GM06990 (cell line): ENCODE data around the gene SPRED1.

Source experiments
- DNase-seq: peaks from one replicate; pipeline ENCODE4 v3.0.0-alpha.2; 2011; ENCODE audit not compliant: insufficient read length; ENCODE audit errors: extremely low read depth
- H3K27me3 ChIP-seq: replicated peaks from 2 replicates; pipeline ENCODE4 v1.6.0; 2011; ENCODE audit warnings: low read length; ENCODE audit not compliant: control insufficient read depth, insufficient read depth
- H3K36me3 ChIP-seq: 2 replicates; pipeline ENCODE4 v1.5.1; 2011; ENCODE audit warnings: low read length; ENCODE audit not compliant: control insufficient read depth, insufficient read depth
- H3K4me3 ChIP-seq: replicated peaks from 2 replicates; pipeline ENCODE4 v1.5.1; 2011; ENCODE audit warnings: low read depth, mild to moderate bottlenecking, control low read depth, low read length
- CTCF ChIP-seq: IDR thresholded peaks from 2 replicates; pipeline ENCODE4 v1.5.1; 2011; ENCODE audit warnings: low read length, control low read depth, mild to moderate bottlenecking, inconsistent platforms; ENCODE audit not compliant: insufficient read depth, poor library complexity, severe bottlenecking

Gene SPRED1

GRCh38 chr15:38369936-38370478 is 117.4 kb downstream of the SPRED1 start:
- Histone ChIP-seq H3K27me3 (no peaks in the 10 kb centered on the region; the same call in 1 of the 2 replicates), H3K4me3 (no peak overlapping the region), H3K36me3 (no peaks in the 10 kb centered on the region)
- no peak for DNase-seq
- TF ChIP-seq CTCF = no peak

- H3K27me3 ChIP-seq = no peaks in the 10 kb centered on the region; the same call in 1 of the 2 replicates
- H3K36me3 ChIP-seq = no peaks in the 10 kb centered on the region
- TF ChIP-seq CTCF = no peak
- no peak overlapping the region for H3K4me3 ChIP-seq
- no peak for DNase-seq
Measured at GRCh38 chr15:38373016-38373415, 120.4 kb downstream of the SPRED1 start.

GRCh38 chr15:38374029-38374428 is 121.4 kb downstream of the SPRED1 start:
- Histone ChIP-seq H3K4me3 (no peak overlapping the region), H3K36me3 (no peaks in the 10 kb centered on the region), H3K27me3 (no peaks in the 10 kb centered on the region; the same call in 1 of the 2 replicates)
- TF ChIP-seq CTCF = no peak
- no peak for DNase-seq

DNA sequence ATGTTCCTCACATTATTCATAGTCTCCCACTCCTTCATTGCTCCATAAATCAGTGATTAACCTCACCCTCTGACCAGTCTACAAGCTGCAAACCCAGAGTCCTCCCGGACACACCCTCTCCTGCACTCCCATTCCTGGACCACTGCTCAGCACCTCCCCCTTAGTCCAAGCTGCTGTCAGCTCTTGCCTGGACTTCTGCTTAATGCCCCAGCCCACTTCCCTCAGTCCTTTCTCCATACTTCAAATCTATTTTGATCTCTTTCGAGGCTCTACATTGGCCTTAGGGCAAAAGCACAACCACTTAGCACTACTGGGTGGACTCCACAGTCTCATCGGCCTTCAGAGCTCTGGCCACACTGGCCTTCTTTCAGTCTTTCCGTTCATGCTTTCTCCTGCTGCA is 121.9 kb downstream of the SPRED1 start:
- H3K36me3 ChIP-seq = no peaks in the 10 kb centered on the region

DNA sequence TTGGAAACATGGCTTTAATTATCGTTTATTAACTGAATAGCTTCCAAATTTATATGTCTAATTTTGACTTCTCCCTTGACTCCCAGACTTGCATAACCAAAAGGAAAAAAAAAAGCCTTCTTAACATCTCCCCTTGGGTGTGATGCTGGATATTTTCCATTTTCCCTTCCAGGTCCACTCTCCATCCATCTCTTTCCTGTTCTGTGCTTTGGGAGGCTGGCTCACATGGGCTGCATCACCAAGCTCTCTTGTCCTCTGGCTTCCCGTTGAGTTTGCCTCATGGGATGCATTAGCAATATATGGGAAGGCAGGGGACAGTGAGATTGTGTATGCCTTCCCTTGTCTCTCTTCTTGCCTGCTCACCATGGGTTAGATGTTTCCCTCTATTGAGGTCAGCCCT is 123.4 kb downstream of the SPRED1 start:
- H3K36me3 ChIP-seq = no peaks in the 10 kb centered on the region
- no peak for DNase-seq
- H3K4me3 ChIP-seq = no peak overlapping the region
- no peak for TF ChIP-seq CTCF
- H3K27me3 ChIP-seq = no peaks in the 10 kb centered on the region; the same call in 1 of the 2 replicates

More for the DNA sequence above, 121.9 kb downstream of the SPRED1 start:
- no peak for TF ChIP-seq CTCF
- H3K4me3 ChIP-seq = no peak overlapping the region
- no peaks in the 10 kb centered on the region; the same call in 1 of the 2 replicates for H3K27me3 ChIP-seq
- DNase-seq = no peak

GRCh38 chr15:38377636-38378035 is 125.0 kb downstream of the SPRED1 start:
- Histone ChIP-seq H3K4me3 (no peak overlapping the region), H3K27me3 (no peaks in the 10 kb centered on the region)
- TF ChIP-seq CTCF = no peak

More at GRCh38 chr15:38377636-38378035, 125.0 kb downstream of the SPRED1 start:
- H3K36me3 ChIP-seq = no peaks in the 10 kb centered on the region
- DNase-seq = no peak
